HepG2 (cell line): Measurements from ENCODE around the gene EDN3. TPM values are rescaled to one million over a fixed set of nuclear protein-coding genes. Genes with fewer than 3 reads are reported as not detected.

Experiments
- ATAC-seq: fragments of 200-7000 bp; cut with Tn5 transposase; 3 replicates; pipeline ENCODE4 v1.9.1; 2020; ENCODE audit warnings: mild to moderate bottlenecking, moderate library complexity
- BruUV-seq: library from RNA; stranded (reverse); fragments of 400-500 nt; replicated peaks from 2 replicates; lab custom pipeline; 2021; lab: Mats Ljungman, UMichigan
- CTCF ChIA-PET: fragments of 300-600 bp; formaldehyde crosslinking; extraction: SDS; loops from one replicate; lab custom pipeline; 2021; ENCODE audit warnings: low total read pairs, inconsistent platforms, low intra/inter-chr PET ratio; lab: Yijun Ruan, JAX
- POLR2A ChIA-PET: fragments of 350-600 bp; sonication (Branson Sonifier 250); formaldehyde crosslinking; loops from one replicate; lab custom pipeline; 2020; ENCODE audit warnings: antibody characterized with exemption, inconsistent platforms; lab: Yijun Ruan, JAX
- DNase-seq: peaks from one replicate; pipeline ENCODE4 v3.0.0-alpha.2; 2015; ENCODE audit warnings: low spot score
- FAIRE-seq: peaks from 3 replicates; lab custom pipeline; 2011; peaks lifted over from hg19 to GRCh38; lab: Jason Lieb, UNC
- H2AFZ ChIP-seq: one replicate; pipeline ENCODE4 v1.6.1; 2011; ENCODE audit warnings: low read length, inconsistent platforms
- H3K27ac ChIP-seq: fragments of 300-600 bp; 3 replicates; pipeline ENCODE4 v1.8.0; 2011; ENCODE audit warnings: mixed run types, mild to moderate bottlenecking, mixed read lengths, low read length, inconsistent platforms; ENCODE audit not compliant: insufficient read depth; ENCODE audit errors: extremely low read length
- H3K27me3 ChIP-seq, 2 experiments: fragments of 200-600 bp in 1 of 2; 2 replicates in 1 of 2; 3 replicates in 1 of 2; pipeline versions ENCODE4 v1.6.0 to v1.8.0; 2011; ENCODE audit warnings: low read length in 2 of 2, mild to moderate bottlenecking in 2 of 2, moderate library complexity in 2 of 2, inconsistent platforms in 1 of 2; ENCODE audit not compliant: insufficient read depth in 2 of 2, control insufficient read depth in 1 of 2
- H3K36me3 ChIP-seq, 2 experiments: fragments of 200-600 bp in 1 of 2; replicated peaks in 1 of 2; 2 replicates in 1 of 2; 3 replicates in 1 of 2; pipeline versions ENCODE4 v1.5.1 to v1.8.0; 2011; ENCODE audit warnings: low read length in 2 of 2, inconsistent platforms in 1 of 2; ENCODE audit not compliant: insufficient read depth in 2 of 2, control insufficient read depth in 1 of 2
- H3K4me1 ChIP-seq: 2 replicates; pipeline ENCODE4 v1.5.1; 2012; ENCODE audit warnings: low read length, inconsistent platforms; ENCODE audit not compliant: insufficient read depth
- H3K4me2 ChIP-seq: 2 replicates; pipeline ENCODE4 v1.6.0; 2011; ENCODE audit warnings: low read depth, low read length, inconsistent platforms
- H3K4me3 ChIP-seq, 3 experiments: fragments of 200-600 bp in 1 of 3; sonication (generic), shearing (Covaris generic) in 1 of 3; replicated peaks in 1 of 3; 2 replicates each; pipeline ENCODE4 v1.5.1; 2011 to 2016; ENCODE audit warnings: low read length in 3 of 3, inconsistent platforms in 2 of 3, low read depth in 2 of 3, mild to moderate bottlenecking in 2 of 3, control low read depth in 1 of 3, mixed read lengths in 1 of 3; ENCODE audit not compliant: insufficient read depth in 1 of 3
- H3K79me2 ChIP-seq: one replicate; pipeline ENCODE4 v1.6.1; 2011; ENCODE audit warnings: low read length, inconsistent platforms; ENCODE audit not compliant: insufficient read depth
- H3K9ac ChIP-seq: 2 replicates; pipeline ENCODE4 v1.6.0; 2011; ENCODE audit warnings: mild to moderate bottlenecking, low read depth, low read length, inconsistent platforms; ENCODE audit not compliant: insufficient read depth
- H3K9me3 ChIP-seq: 2 replicates; pipeline ENCODE4 v1.5.1; 2012; ENCODE audit warnings: mild to moderate bottlenecking, low read length
- H4K20me1 ChIP-seq: 2 replicates; pipeline ENCODE4 v1.6.0; 2011; ENCODE audit warnings: inconsistent platforms, mild to moderate bottlenecking, low read length, moderate library complexity; ENCODE audit not compliant: insufficient read depth
- ATF7 ChIP-seq, 2 experiments: fragments of 450-650 bp in 1 of 2; sonication (generic) in 1 of 2; formaldehyde crosslinking in 1 of 2; IDR thresholded peaks; 2 replicates each; pipeline versions ENCODE4 v1.4.0 to v1.6.1; 2016 to 2020; ENCODE audit warnings: antibody characterized with exemption in 1 of 2, mild to moderate bottlenecking in 1 of 2, missing genetic modification reagents in 1 of 2
- BRCA1 ChIP-seq: sonication (generic); formaldehyde crosslinking; IDR thresholded peaks from 2 replicates; pipeline ENCODE4 v1.4.0; 2020; ENCODE audit warnings: missing genetic modification reagents
- FUBP1 ChIP-seq: sonication (generic); formaldehyde crosslinking; IDR thresholded peaks from 2 replicates; pipeline ENCODE4 v1.5.1; 2020; ENCODE audit warnings: missing genetic modification reagents, mild to moderate bottlenecking, borderline replicate concordance
- MXI1 ChIP-seq: IDR thresholded peaks from 3 replicates; pipeline ENCODE4 v1.6.1; 2012; ENCODE audit warnings: low read depth, low read length, inconsistent platforms, borderline replicate concordance
- POLR2G ChIP-seq: fragments of 200-400 bp; formaldehyde crosslinking; IDR thresholded peaks from 2 replicates; pipeline ENCODE4 v1.6.1; 2018; ENCODE audit warnings: mild to moderate bottlenecking, low read depth, low read length, moderate library complexity
- RFXANK ChIP-seq: IDR thresholded peaks from 2 replicates; pipeline ENCODE4 v1.6.1; 2016
- THYN1 ChIP-seq: sonication (generic); formaldehyde crosslinking; IDR thresholded peaks from 2 replicates; pipeline ENCODE4 v1.8.1; 2023; ENCODE audit warnings: low read depth, mild to moderate bottlenecking, moderate library complexity, missing genetic modification reagents, borderline replicate concordance
- WIZ ChIP-seq: sonication (generic); formaldehyde crosslinking; IDR thresholded peaks from 2 replicates; pipeline ENCODE4 v1.5.1; 2020; ENCODE audit warnings: mild to moderate bottlenecking, missing genetic modification reagents
- ZNF34 ChIP-seq: sonication (generic); formaldehyde crosslinking; IDR thresholded peaks from 2 replicates; pipeline ENCODE4 v1.4.0; 2020; ENCODE audit warnings: mild to moderate bottlenecking, missing genetic modification reagents, borderline replicate concordance
- ZNF513 ChIP-seq: sonication (generic); formaldehyde crosslinking; conservative IDR thresholded peaks from 2 replicates; pipeline ENCODE4 v1.5.0; 2020; ENCODE audit warnings: missing genetic modification reagents
- WGBS: methylation state at CpG from one replicate; pipeline ENCODE4 v1.1.6; 2017; ENCODE audit warnings: low lambda C conversion rate; 5-methylcytosine and 5-hydroxymethylcytosine counted together
- in situ Hi-C: cut with HindIII; loops from 2 replicates; pipeline ENCODE4 v1.10.0; 2017; ENCODE audit warnings: low pct_unique_long_range_greater_than_20kb; ENCODE audit not compliant: extremely low pct_ligation_motif_present
- intact Hi-C: fragments of 100-400 bp; cut with micrococcal nuclease; formaldehyde crosslinking; loops from one replicate; pipeline ENCODE4 v1.10.0; 2022; ENCODE audit not compliant: unreplicated experiment
- polyA plus RNA-seq, 8 experiments: library from polyadenylated mRNA; depleted of rRNA in 3 of 8; stranded (reverse) in 7 of 8; unstranded in 1 of 8; fragments of >200 nt; fragmentation: Illumina TruSeq in 4 of 8; extraction: Trizol in 4 of 8; gene quantifications; 2 replicates each; pipeline versions ENCODE4 v1.2.1 to v1.2.3, GENCODE V29; 2011 to 2016; ENCODE audit warnings: low read depth in 4 of 8, missing spikeins in 1 of 8, mixed read lengths in 1 of 8; ENCODE audit not compliant: insufficient read depth in 1 of 8
- total RNA-seq, 5 experiments: library from RNA; depleted of rRNA; stranded (reverse); fragments of >200 nt; fragmentation: Illumina TruSeq; extraction: Trizol; gene quantifications; 2 replicates each; pipeline ENCODE4 v1.2.3, GENCODE V29; 2016; ENCODE audit warnings: low read depth in 1 of 5
- TF ChIP-seq, protein P1 (sequence below): IDR thresholded peaks from 2 replicates; pipeline ENCODE4 v1.6.1; 2016

Gene EDN3
- total and polyA plus RNA-seq, 2 of the 13 experiments (the other 11 are each of a cell fraction or from before 2014, with no cell fraction given) = not detected

DNA sequence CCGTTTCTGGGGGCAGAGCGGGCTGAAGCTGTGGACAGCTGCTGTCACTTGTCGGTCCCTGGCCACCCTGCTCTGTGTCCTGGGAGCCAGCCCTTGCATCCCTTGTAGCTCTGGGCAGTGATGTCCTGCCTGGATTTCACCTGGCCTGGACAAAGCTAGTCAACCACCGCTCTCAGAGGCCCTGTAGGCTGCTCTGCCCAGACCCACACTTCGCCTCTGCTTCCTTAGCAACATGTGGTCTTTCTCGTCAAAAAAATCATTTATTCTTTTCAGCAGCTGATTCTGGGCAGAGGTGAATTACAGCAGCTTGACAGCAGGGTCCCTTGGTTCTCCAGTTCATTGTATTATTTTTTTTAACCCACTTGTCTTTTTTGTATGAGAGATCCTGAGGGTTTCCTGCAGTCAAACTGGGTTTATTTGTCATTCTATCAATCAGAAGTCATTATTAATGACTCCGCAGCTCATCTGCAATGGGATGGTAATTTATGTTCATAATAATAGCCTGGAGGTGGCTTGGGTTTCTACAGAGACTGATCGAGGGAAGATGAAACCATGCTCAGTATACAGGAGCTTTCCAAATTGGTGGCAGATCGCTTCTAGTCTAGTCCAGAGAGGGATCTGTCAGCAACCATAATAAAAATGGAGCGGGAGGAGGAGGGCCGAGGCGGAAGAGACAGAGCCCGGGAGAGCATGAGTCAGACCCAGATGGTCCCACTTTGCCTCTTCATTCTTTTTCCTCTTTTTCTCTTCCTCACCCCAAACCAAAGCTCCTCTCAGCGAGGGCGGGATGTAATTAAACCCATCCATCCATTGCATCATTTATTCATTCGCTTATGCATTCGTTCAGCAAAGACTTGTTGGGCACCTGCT is 22.4 kb downstream of the EDN3 start:
- Histone ChIP-seq H3K9ac (no peak overlapping the region), H4K20me1 (no peaks in the 10 kb centered on the region), H3K27ac (no peak overlapping the region), H3K4me3 (no peak overlapping the region), H3K9me3 (no peaks in the 10 kb centered on the region), H3K79me2 (no peaks in the 10 kb centered on the region), H3K4me1 (0 out of 2 replicates have a peak, but pooled peaks cover 7% of the 10 kb centered on the region), H2AFZ (no peak overlapping the region), H3K27me3 (peaks cover 17 to 74% of the 10 kb centered on the region in 2 experiments), H3K4me2 (no peak overlapping the region), H3K36me3 (no peaks in the 10 kb centered on the region)
- ATAC-seq (no peak), FAIRE-seq (no peak), DNase-seq (no peak)
- in situ Hi-C loops (no loop called here), intact Hi-C loops (no loop called here)
- no TSS peak for BruUV-seq
- 25% methylated on average over 14 of the region's 17 CpGs for WGBS
- ChIA-PET POLR2A (no interaction called here), CTCF (no interaction called here)
- no peak for TF ChIP-seq MXI1
- TF ChIP-seq, protein P1, sequence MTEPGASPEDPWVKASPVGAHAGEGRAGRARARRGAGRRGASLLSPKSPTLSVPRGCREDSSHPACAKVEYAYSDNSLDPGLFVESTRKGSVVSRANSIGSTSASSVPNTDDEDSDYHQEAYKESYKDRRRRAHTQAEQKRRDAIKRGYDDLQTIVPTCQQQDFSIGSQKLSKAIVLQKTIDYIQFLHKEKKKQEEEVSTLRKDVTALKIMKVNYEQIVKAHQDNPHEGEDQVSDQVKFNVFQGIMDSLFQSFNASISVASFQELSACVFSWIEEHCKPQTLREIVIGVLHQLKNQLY (CRISPR knock-in tag) = no peak
- TF ChIP-seq BRCA1 = no peak
- no peak for TF ChIP-seq THYN1
- TF ChIP-seq ATF7 (IDR thresholded peaks at IDR 0.05) = peak; percentile 38; the same call in 1 of the 2 replicates
- TF ChIP-seq ATF7 (CRISPR knock-in tag; IDR thresholded peaks at IDR 0.05) = no peak

- FAIRE-seq (no peak), ATAC-seq (no peak), DNase-seq (no peak)
- no peak overlapping the region for H3K9ac ChIP-seq
- CTCF ChIA-PET = no interaction called here
- no peaks in the 10 kb centered on the region for H3K79me2 ChIP-seq
- H2AFZ ChIP-seq = no peak overlapping the region
- H3K4me3 ChIP-seq = no peak overlapping the region
- peaks cover 17 to 75% of the 10 kb centered on the region in 2 experiments for H3K27me3 ChIP-seq
- BruUV-seq = no TSS peak
- intact Hi-C loops = no loop called here
- no peak overlapping the region for H3K27ac ChIP-seq
- H3K9me3 ChIP-seq = no peaks in the 10 kb centered on the region
- in situ Hi-C loops = no loop called here
- POLR2A ChIA-PET = no interaction called here
- H3K4me1 ChIP-seq = 0 out of 2 replicates have a peak, but pooled peaks cover 7% of the 10 kb centered on the region
- no peak overlapping the region for H3K4me2 ChIP-seq
- H4K20me1 ChIP-seq = no peaks in the 10 kb centered on the region
- no peaks in the 10 kb centered on the region for H3K36me3 ChIP-seq
- 62% methylated on average over 5 of the region's 5 CpGs for WGBS
- TF ChIP-seq ZNF34 (CRISPR knock-in tag) (no peak), RFXANK (CRISPR knock-in tag) (no peak), WIZ (CRISPR knock-in tag) (no peak), FUBP1 (CRISPR knock-in tag) (no peak), POLR2G (no peak), ZNF513 (CRISPR knock-in tag) (no peak)
Measured at GRCh38 chr20:59323731-59324130, 23.3 kb downstream of the EDN3 start.
